ENCODE results near the gene CC2D2B. TPM values are rescaled to one million over a fixed set of nuclear protein-coding genes. Genes with fewer than 3 reads are reported as not detected.

Gene CC2D2B
- total RNA-seq, 1 experiment from 2014 or later: 0.30 TPM

- Histone ChIP-seq H3K4me1 (ENCODE audit: low read length) (no peaks in the 10 kb centered on the region), H3K27me3 (ENCODE audit: low read length) (no peaks in the 10 kb centered on the region), H3K36me3 (ENCODE audit: insufficient read depth, low read length) (no peaks in the 10 kb centered on the region), H3K27ac (ENCODE audit: low read length) (no peak overlapping the region), H2AFZ (ENCODE audit: low read length) (no peak overlapping the region), H4K20me1 (ENCODE audit: insufficient read depth, low read depth, low read length) (no peaks in the 10 kb centered on the region), H3K4me3 (ENCODE audit: low read length) (no peak overlapping the region), H3K9me2 (replicated peaks; ENCODE audit: insufficient read depth, low read length) (no peaks in the 10 kb centered on the region), H3K9me3 (ENCODE audit: low read length) (no peaks in the 10 kb centered on the region), H3K9ac (ENCODE audit: low read length) (no peak overlapping the region), H3K4me2 (ENCODE audit: low read depth, low read length, poor library complexity, severe bottlenecking) (no peak overlapping the region), H3K79me2 (ENCODE audit: low read length) (no peaks in the 10 kb centered on the region)
- DNase-seq: no peak
These were observed 113.6 kb downstream of the CC2D2B start for GRCh38 chr10:96021332-96021731.

GRCh38 chr10:96022739-96023138, 115.0 kb downstream of the CC2D2B start:
- Histone ChIP-seq H3K9ac (ENCODE audit: low read length) (no peak overlapping the region), H3K79me2 (ENCODE audit: low read length) (no peaks in the 10 kb centered on the region), H3K27ac (ENCODE audit: low read length) (no peak overlapping the region), H3K4me1 (ENCODE audit: low read length) (no peaks in the 10 kb centered on the region), H3K36me3 (ENCODE audit: insufficient read depth, low read length) (no peaks in the 10 kb centered on the region), H3K4me2 (ENCODE audit: low read depth, low read length, poor library complexity, severe bottlenecking) (no peak overlapping the region), H3K9me2 (replicated peaks; ENCODE audit: insufficient read depth, low read length) (no peaks in the 10 kb centered on the region), H2AFZ (ENCODE audit: low read length) (no peak overlapping the region), H4K20me1 (ENCODE audit: insufficient read depth, low read depth, low read length) (no peaks in the 10 kb centered on the region), H3K9me3 (ENCODE audit: low read length) (no peaks in the 10 kb centered on the region), H3K27me3 (ENCODE audit: low read length) (no peaks in the 10 kb centered on the region), H3K4me3 (ENCODE audit: low read length) (no peak overlapping the region)
- no peak for DNase-seq

- no peaks in the 10 kb centered on the region for H3K9me2 ChIP-seq (replicated peaks; ENCODE audit: insufficient read depth, low read length)
- H3K36me3 ChIP-seq (ENCODE audit: insufficient read depth, low read length): no peaks in the 10 kb centered on the region
- no peak overlapping the region for H3K9ac ChIP-seq (ENCODE audit: low read length)
- H4K20me1 ChIP-seq (ENCODE audit: insufficient read depth, low read depth, low read length): no peaks in the 10 kb centered on the region
- no peak overlapping the region for H3K27ac ChIP-seq (ENCODE audit: low read length)
- no peak overlapping the region for H3K4me3 ChIP-seq (ENCODE audit: low read length)
- no peaks in the 10 kb centered on the region for H3K27me3 ChIP-seq (ENCODE audit: low read length)
- no peak overlapping the region for H3K4me2 ChIP-seq (ENCODE audit: low read depth, low read length, poor library complexity, severe bottlenecking)
- H3K9me3 ChIP-seq (ENCODE audit: low read length): no peaks in the 10 kb centered on the region
- no peaks in the 10 kb centered on the region for H3K79me2 ChIP-seq (ENCODE audit: low read length)
- H3K4me1 ChIP-seq (ENCODE audit: low read length): no peaks in the 10 kb centered on the region
- no peak overlapping the region for H2AFZ ChIP-seq (ENCODE audit: low read length)
- no peak for DNase-seq
These were observed 115.4 kb downstream of the CC2D2B start for GRCh38 chr10:96023168-96023567.

- no peaks in the 10 kb centered on the region for H3K4me1 ChIP-seq (ENCODE audit: low read length)
- DNase-seq: peak; percentile 55
- no peak overlapping the region for H3K4me2 ChIP-seq (ENCODE audit: low read depth, low read length, poor library complexity, severe bottlenecking)
- H3K79me2 ChIP-seq (ENCODE audit: low read length): no peaks in the 10 kb centered on the region
- no peak overlapping the region for H3K27ac ChIP-seq (ENCODE audit: low read length)
- no peaks in the 10 kb centered on the region for H3K27me3 ChIP-seq (ENCODE audit: low read length)
- no peaks in the 10 kb centered on the region for H3K9me3 ChIP-seq (ENCODE audit: low read length)
- no peak overlapping the region for H3K9ac ChIP-seq (ENCODE audit: low read length)
- no peaks in the 10 kb centered on the region for H4K20me1 ChIP-seq (ENCODE audit: insufficient read depth, low read depth, low read length)
- H3K9me2 ChIP-seq (replicated peaks; ENCODE audit: insufficient read depth, low read length): no peaks in the 10 kb centered on the region
- H3K4me3 ChIP-seq (ENCODE audit: low read length): no peak overlapping the region
- no peak overlapping the region for H2AFZ ChIP-seq (ENCODE audit: low read length)
- no peaks in the 10 kb centered on the region for H3K36me3 ChIP-seq (ENCODE audit: insufficient read depth, low read length)
These were observed 117.8 kb downstream of the CC2D2B start for GRCh38 chr10:96025566-96025965.

GRCh38 chr10:96034625-96035024, 126.8 kb downstream of the CC2D2B start:
- Histone ChIP-seq H3K36me3 (ENCODE audit: insufficient read depth, low read length) (no peaks in the 10 kb centered on the region), H2AFZ (ENCODE audit: low read length) (no peak overlapping the region), H3K4me3 (ENCODE audit: low read length) (no peak overlapping the region), H3K4me1 (ENCODE audit: low read length) (peaks cover 12% of the 10 kb centered on the region), H3K9me2 (replicated peaks; ENCODE audit: insufficient read depth, low read length) (no peaks in the 10 kb centered on the region), H3K9ac (ENCODE audit: low read length) (no peak overlapping the region), H3K79me2 (ENCODE audit: low read length) (no peaks in the 10 kb centered on the region), H3K9me3 (ENCODE audit: low read length) (no peaks in the 10 kb centered on the region), H3K27ac (ENCODE audit: low read length) (no peak overlapping the region), H3K4me2 (ENCODE audit: low read depth, low read length, poor library complexity, severe bottlenecking) (no peak overlapping the region), H3K27me3 (ENCODE audit: low read length) (no peaks in the 10 kb centered on the region), H4K20me1 (ENCODE audit: insufficient read depth, low read depth, low read length) (no peaks in the 10 kb centered on the region)
- DNase-seq: peak; percentile 51

GRCh38 chr10:96038476-96039387, 131.0 kb downstream of the CC2D2B start:
- H3K4me3 ChIP-seq (ENCODE audit: low read length): no peak overlapping the region
- no peaks in the 10 kb centered on the region for H3K36me3 ChIP-seq (ENCODE audit: insufficient read depth, low read length)
- H3K9ac ChIP-seq (ENCODE audit: low read length): no peak overlapping the region
- peaks cover 1% of the 10 kb centered on the region for H3K79me2 ChIP-seq (ENCODE audit: low read length)
- H3K4me1 ChIP-seq (ENCODE audit: low read length): peaks cover 22% of the 10 kb centered on the region
- H3K9me3 ChIP-seq (ENCODE audit: low read length): no peaks in the 10 kb centered on the region
- H3K27me3 ChIP-seq (ENCODE audit: low read length): no peaks in the 10 kb centered on the region
- no peaks in the 10 kb centered on the region for H4K20me1 ChIP-seq (ENCODE audit: insufficient read depth, low read depth, low read length)
- H3K9me2 ChIP-seq (replicated peaks; ENCODE audit: insufficient read depth, low read length): no peaks in the 10 kb centered on the region
- no peak overlapping the region for H3K27ac ChIP-seq (ENCODE audit: low read length)
- no peak overlapping the region for H2AFZ ChIP-seq (ENCODE audit: low read length)
- H3K4me2 ChIP-seq (ENCODE audit: low read depth, low read length, poor library complexity, severe bottlenecking): no peak overlapping the region
- no peak for DNase-seq

GRCh38 chr10:96041146-96041545, 133.4 kb downstream of the CC2D2B start:
- H4K20me1 ChIP-seq (ENCODE audit: insufficient read depth, low read depth, low read length): no peaks in the 10 kb centered on the region
- no peak for DNase-seq
- H3K27me3 ChIP-seq (ENCODE audit: low read length): no peaks in the 10 kb centered on the region
- peaks cover 25% of the 10 kb centered on the region for H3K79me2 ChIP-seq (ENCODE audit: low read length)
- no peaks in the 10 kb centered on the region for H3K36me3 ChIP-seq (ENCODE audit: insufficient read depth, low read length)
- no peak overlapping the region for H3K4me3 ChIP-seq (ENCODE audit: low read length)
- no peak overlapping the region for H3K9ac ChIP-seq (ENCODE audit: low read length)
- no peak overlapping the region for H3K27ac ChIP-seq (ENCODE audit: low read length)
- no peak overlapping the region for H2AFZ ChIP-seq (ENCODE audit: low read length)
- no peak overlapping the region for H3K4me2 ChIP-seq (ENCODE audit: low read depth, low read length, poor library complexity, severe bottlenecking)
- no peaks in the 10 kb centered on the region for H3K9me3 ChIP-seq (ENCODE audit: low read length)
- H3K9me2 ChIP-seq (replicated peaks; ENCODE audit: insufficient read depth, low read length): no peaks in the 10 kb centered on the region
- peaks cover 24% of the 10 kb centered on the region for H3K4me1 ChIP-seq (ENCODE audit: low read length)

GRCh38 chr10:96043033-96043892, 135.5 kb downstream of the CC2D2B start, which contains the start of gene CCNJ:
TSS of gene CCNJ (plus strand) at chr10:96043583. CDS start at chr10:96044394, 811 bp downstream.
- peak within 1 kb of the TSS; percentile 49 for H3K27ac ChIP-seq (ENCODE audit: low read length)
- peaks cover 29% of the 10 kb centered on the region for H3K4me1 ChIP-seq (ENCODE audit: low read length)
- H3K27me3 ChIP-seq (ENCODE audit: low read length): no peaks in the 10 kb centered on the region
- H3K4me3 ChIP-seq (ENCODE audit: low read length): peak within 1 kb of the TSS; percentile 81
- H3K79me2 ChIP-seq (ENCODE audit: low read length): peaks cover 47% of the 10 kb centered on the region
- H2AFZ ChIP-seq (ENCODE audit: low read length): 0 out of 2 replicates have a peak within 1 kb of the TSS, but pooled peaks have one; percentile 41
- no peaks in the 10 kb centered on the region for H3K9me3 ChIP-seq (ENCODE audit: low read length)
- H3K36me3 ChIP-seq (ENCODE audit: insufficient read depth, low read length): peaks cover 14% of the 10 kb centered on the region; the same call in 1 of the 2 replicates
- H4K20me1 ChIP-seq (ENCODE audit: insufficient read depth, low read depth, low read length): no peaks in the 10 kb centered on the region
- peak within 1 kb of the TSS; percentile 88 for H3K9ac ChIP-seq (ENCODE audit: low read length)
- no peaks in the 10 kb centered on the region for H3K9me2 ChIP-seq (replicated peaks; ENCODE audit: insufficient read depth, low read length)
- DNase-seq: peak; percentile 86
- H3K4me2 ChIP-seq (ENCODE audit: low read depth, low read length, poor library complexity, severe bottlenecking): peak within 1 kb of the TSS; percentile 89
